ENCODE data around the gene SREBF2.

- TF ChIP-seq CTCF (IDR thresholded peaks at IDR 0.05; ENCODE audit: poor library complexity) (no peak), EZH2 (IDR thresholded peaks at IDR 0.05; ENCODE audit: borderline replicate concordance) (no peak), EZH2phosphoT487 (IDR thresholded peaks at IDR 0.05; ENCODE audit: low read depth, severe bottlenecking, unreplicated experiment) (no peak)
Measured at GRCh38 chr22:41838842-41839618, 6.1 kb downstream of the SREBF2 start.
